Cerebellar cortex (tissue), 1 donor: ENCODE results near the gene OR2K2.
"Not testable (repeated sequence)": the region's sequence is repeated elsewhere in the genome, so short reads cannot be mapped to it uniquely, and the experiment has no call there.

Experiments
- DNase-seq: peaks from one replicate; pipeline ENCODE4 v3.0.0-alpha.2; 2015; ENCODE audit warnings: low spot score

Gene OR2K2, protein sequence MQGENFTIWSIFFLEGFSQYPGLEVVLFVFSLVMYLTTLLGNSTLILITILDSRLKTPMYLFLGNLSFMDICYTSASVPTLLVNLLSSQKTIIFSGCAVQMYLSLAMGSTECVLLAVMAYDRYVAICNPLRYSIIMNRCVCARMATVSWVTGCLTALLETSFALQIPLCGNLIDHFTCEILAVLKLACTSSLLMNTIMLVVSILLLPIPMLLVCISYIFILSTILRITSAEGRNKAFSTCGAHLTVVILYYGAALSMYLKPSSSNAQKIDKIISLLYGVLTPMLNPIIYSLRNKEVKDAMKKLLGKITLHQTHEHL

GRCh38 chr9:111330124-111330523, at the start of gene OR2K2:
Gene OR2K2 (minus strand): TSS chr9:111330224. CDS start chr9:111328433, 1,791 bp downstream.
- DNase-seq: no peak

- DNase-seq: no peak
Measured at GRCh38 chr9:111375817-111376564, 46.0 kb upstream of the OR2K2 start.

DNA sequence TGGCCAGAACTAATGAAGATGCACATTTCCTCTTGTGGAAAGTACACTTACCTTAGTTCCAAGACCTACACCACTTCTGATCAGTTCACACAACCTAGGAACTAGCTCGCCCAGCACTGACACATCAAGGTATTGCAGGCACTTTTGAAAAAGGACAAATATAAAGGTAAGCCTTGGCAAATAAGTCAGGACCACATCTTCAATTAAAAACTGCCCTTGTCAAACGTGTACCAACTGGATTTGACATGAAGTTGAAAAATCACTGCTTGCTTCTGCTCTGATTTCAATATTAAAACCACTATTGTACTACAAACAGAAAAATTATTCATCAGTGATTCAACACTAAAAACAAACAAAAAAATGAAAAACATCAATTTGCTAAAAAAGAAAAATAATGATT, 45.0 kb upstream of the OR2K2 start:
- DNase-seq: no peak

DNA sequence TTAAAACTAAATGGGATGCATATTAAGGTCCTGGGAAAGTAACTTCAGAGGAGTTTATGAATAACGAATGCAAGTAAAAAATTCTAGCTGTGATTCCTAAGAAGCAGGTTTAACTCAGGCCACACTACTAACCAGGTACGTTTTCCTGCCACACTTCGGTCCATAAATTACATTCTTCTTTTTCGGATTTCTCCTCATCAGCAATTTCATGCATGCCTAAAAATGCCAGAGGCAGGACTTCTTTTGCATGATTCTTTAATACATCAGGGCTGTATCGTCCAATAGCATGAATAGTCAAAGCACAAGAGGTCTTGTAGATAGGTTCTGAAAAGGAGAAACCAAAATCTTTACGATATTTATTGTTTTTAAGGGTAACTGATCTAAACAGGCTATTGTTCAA, 42.3 kb upstream of the OR2K2 start:
- DNase-seq: no peak

- DNase-seq: no peak
Measured at GRCh38 chr9:111366978-111367377, 37.0 kb upstream of the OR2K2 start.

GRCh38 chr9:111362526-111362925, 32.5 kb upstream of the OR2K2 start:
- DNase-seq: no peak

GRCh38 chr9:111360881-111361280, 30.9 kb upstream of the OR2K2 start:
- no peak for DNase-seq

DNA sequence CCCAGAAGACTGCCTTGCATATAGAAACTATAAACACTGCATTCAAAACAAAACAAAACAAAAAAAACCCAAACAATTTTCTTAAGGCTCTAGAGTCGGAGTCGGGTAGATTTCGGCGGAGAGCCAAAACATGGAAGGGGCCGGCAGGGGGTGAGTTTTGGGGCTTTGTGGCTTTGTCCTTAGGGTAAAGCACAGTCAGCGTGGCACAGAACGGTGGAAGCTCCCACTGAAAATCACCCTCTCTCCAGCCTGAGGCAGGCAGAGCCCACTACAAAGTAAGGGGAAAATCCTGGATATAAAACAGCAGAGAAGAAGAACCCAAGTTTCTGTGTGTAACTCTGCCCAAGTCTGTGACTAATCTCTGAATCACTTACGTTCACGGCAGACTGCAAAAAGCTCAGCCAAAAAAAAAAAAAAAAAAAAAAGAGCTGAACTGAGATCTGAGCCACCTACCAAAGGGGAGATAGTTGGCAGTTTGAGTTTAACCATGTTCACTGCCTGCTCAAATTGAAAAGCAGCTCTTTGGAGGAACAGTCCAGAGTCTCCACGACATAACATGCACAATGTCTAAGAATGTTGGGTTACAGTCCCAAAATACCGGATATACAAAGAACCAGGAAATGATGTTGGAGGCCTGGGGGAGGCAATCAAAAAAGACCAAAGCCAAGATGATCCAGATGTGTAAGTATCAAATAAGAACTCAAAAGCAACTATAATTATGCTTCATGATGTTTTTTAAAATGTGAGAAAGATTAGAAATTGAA, 26.6 kb upstream of the OR2K2 start:
- peak; percentile 2 for DNase-seq

DNA sequence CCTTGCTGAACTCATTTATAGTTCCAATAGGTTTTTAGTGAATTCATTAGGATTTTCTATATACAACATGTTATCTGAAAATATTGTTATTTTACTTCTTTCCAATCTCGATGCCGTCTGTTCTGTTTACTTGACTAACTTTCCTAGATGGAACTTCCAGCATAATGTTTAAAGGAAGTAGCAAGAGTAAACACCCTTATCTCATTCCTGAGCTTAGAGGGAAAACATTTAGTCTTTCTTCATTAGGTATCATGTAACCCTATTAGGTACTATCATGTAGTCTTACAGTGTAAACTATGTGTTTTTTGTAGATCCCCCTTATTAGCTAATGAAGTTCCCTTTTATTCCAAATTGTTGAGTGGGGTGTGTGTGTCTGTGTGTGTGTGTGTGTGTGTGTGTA, 22.5 kb upstream of the OR2K2 start:
- no peak for DNase-seq

GRCh38 chr9:111350556-111350955, 20.5 kb upstream of the OR2K2 start:
- DNase-seq: no peak

DNA sequence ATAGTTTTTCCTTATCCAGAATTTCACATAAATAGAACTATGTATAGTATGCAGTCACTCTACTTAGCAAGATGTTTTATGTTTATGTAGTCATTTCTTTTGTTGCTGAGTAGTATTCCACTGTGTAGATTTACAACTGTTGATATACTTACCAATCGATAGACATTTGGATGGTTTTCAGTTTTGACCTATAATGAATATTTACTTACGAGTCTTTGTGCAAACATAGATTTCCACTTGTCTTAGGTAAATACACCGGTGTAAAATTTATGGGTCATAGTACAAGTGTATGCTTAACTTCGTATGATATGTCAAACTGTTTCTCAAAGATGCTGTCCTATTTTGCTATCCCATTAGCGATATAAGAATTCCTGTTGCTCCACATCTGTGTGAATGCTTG, 19.7 kb upstream of the OR2K2 start:
- no peak for DNase-seq

DNA sequence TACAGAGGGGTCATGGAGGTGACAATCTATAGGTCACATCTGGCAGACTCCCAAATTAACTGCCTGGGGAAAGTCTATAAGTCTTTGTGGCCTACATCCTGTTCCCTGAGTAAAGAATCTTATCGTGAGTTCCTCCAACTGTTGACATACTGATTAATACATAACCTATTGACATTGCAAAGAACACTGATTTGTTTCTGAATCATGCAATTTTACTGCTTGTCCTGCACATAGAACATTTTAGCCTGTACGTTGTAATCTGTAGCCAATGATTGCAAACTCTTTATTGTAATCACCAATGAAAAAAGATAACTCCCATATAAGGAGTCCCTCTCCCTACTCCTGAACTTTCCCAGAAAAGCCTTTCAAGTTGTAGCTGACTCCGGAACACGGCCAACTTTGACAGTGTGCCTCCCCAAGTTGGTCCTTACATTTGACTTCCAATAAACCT, 18.8 kb upstream of the OR2K2 start:
- no peak for DNase-seq

DNA sequence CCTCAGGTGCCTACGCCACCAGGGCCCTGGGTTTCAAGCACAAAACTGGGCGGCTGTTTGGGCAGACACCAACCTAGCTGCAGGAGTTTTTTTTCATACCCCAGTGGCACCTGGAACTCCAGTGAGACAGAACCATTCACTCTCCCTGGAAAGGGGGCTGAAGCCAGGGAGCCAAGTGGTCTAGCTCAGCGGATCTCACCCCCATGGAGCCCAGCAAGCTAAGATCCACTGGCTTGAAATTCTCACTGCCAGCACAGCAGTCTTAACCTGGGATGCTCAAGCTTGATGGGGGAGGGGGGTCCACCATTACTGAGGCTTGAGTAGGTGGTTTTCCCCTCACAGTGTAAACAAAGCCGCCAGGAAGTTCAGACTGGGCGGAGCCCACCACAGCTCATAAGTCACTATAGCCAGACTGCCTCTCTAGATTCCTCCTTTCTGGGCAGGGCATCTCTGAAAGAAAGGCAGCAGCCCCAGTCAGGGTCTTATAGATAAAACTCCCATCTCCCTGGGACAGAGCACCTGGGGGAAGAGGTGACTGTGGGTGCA, 4.4 kb upstream of the OR2K2 start:
- DNase-seq: not testable (repeated sequence)

DNA sequence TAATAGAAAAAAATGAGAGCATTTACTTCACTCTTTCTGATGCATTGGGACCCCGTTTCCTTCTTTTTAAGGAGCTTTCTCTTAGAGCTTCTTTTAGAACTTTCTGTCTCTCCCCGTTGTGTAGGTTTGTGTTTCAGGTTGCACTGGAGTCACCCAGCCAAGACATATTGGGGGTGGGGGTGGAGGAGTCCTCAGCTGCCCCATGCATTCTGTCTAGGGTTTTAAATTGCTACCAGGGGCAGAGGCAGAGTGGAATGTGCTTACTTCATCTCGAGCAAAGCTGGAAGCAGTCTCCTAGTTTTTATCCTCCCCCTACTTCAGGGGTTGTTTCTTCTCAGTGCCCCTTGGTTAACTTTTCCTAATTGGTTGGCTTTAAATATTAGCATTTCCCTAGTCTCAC, 9.4 kb downstream of the OR2K2 start:
- no peak for DNase-seq

- no peak for DNase-seq
Measured at GRCh38 chr9:111316796-111317195, 13.2 kb downstream of the OR2K2 start.

GRCh38 chr9:111305914-111306313, 24.1 kb downstream of the OR2K2 start:
- DNase-seq: no peak

- DNase-seq: not testable (repeated sequence)
Measured at GRCh38 chr9:111304000-111304399, 26.0 kb downstream of the OR2K2 start.

DNA sequence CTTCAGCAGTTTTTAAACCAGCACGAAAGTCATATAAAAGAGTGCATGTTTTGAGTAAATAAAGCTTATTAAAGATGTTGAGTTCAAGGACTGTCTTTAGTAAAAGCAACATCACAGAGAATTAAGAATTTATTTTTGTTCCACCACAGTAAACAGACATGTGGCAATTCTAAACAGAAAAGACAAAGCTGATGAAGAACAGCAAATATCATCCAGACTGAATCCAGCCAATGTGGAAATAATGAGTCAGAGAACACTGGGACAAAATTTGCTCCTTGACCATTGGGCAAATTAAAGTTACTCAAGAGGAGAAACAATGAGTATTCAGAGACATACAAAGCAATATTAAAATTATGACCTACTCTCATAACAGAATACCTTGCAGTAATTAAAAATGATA, 28.8 kb downstream of the OR2K2 start:
- DNase-seq: no peak

DNA sequence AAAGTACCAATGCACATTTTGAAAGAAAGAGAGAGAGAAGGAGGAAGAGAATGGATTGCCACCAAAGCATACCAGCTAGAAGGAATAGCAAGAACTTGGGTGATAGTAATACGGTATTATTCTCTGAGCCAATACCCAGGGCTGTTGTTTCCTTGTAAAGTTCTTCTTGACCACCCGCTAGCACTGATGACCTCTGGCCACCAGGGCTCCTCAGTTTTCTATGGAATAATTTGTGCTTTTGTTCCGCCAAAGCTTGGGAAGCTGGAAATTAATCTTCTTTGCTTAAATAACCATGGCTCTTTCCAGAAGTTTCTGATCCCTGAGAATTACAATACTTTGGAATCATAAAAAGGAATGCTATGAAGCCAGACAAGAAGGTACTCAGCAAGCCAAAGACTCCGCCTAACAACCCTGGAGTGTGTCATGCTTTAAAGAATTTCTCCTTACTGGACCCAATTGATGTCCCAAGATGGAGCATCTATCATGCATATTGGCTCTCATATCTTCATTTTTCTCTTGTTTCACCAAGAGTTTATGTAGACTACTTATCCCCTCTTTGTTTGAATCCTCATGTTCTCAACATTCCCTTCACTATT, 29.8 kb downstream of the OR2K2 start:
- no peak for DNase-seq

DNA sequence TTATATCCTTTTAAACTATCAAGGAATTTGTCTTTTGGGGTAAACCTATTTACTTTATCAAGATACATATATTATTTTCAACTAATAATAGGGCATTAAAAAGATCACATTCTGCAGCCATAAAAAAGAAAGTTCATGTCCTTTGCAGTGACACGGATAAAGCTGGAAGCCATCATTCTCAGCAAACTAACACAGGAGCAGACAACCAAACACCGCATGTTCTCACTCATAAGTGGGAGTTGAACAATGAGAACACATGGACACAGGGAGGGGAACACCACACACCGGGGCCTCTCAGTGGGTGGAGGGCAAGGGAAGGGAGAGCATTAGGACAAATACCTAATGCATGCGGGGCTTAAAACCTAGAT, 30.4 kb downstream of the OR2K2 start:
- not testable (repeated sequence) for DNase-seq

GRCh38 chr9:111298731-111299598, 31.1 kb downstream of the OR2K2 start:
- DNase-seq: peak; percentile 49
